IMR-90 (cell line): ENCODE measurements around the gene TRAF3.

Experiments used
- BHLHE40 ChIP-seq: fragments of 150-350 bp; IDR thresholded peaks from 2 replicates; pipeline ENCODE4 v1.6.1; 2016; ENCODE audit warnings: mild to moderate bottlenecking, low read depth, low read length
- CEBPB ChIP-seq: IDR thresholded peaks from 2 replicates; pipeline ENCODE4 v1.6.1; 2012; ENCODE audit warnings: low read depth, low read length, improper control_type of control experiment
- CHD1 ChIP-seq: IDR thresholded peaks from 2 replicates; pipeline ENCODE4 v1.6.1; 2012; ENCODE audit warnings: low read depth, low read length, improper control_type of control experiment
- FOS ChIP-seq: fragments of 150-350 bp; IDR thresholded peaks from 2 replicates; pipeline ENCODE4 v1.6.1; 2016; ENCODE audit warnings: low read depth, low read length
- MAFK ChIP-seq: IDR thresholded peaks from 2 replicates; pipeline ENCODE4 v1.6.1; 2012; ENCODE audit warnings: low read depth, low read length, improper control_type of control experiment
- MAZ ChIP-seq: IDR thresholded peaks from 2 replicates; pipeline ENCODE4 v1.6.1; 2012; ENCODE audit warnings: low read depth, mild to moderate bottlenecking, low read length, improper control_type of control experiment, moderate library complexity, borderline replicate concordance
- MXI1 ChIP-seq: IDR thresholded peaks from 2 replicates; pipeline ENCODE4 v1.6.1; 2012; ENCODE audit warnings: low read depth, mild to moderate bottlenecking, low read length, moderate library complexity, borderline replicate concordance
- POLR2A ChIP-seq: IDR thresholded peaks from 2 replicates; pipeline ENCODE4 v1.6.1; 2012; ENCODE audit warnings: mild to moderate bottlenecking, low read depth, low read length
- RAD21 ChIP-seq: IDR thresholded peaks from 2 replicates; pipeline ENCODE4 v1.6.1; 2012; ENCODE audit warnings: low read length, improper control_type of control experiment
- RCOR1 ChIP-seq: IDR thresholded peaks from 2 replicates; pipeline ENCODE4 v1.6.1; 2012; ENCODE audit warnings: mild to moderate bottlenecking, low read length, improper control_type of control experiment; ENCODE audit not compliant: insufficient replicate concordance
- RFX5 ChIP-seq: IDR thresholded peaks from 2 replicates; pipeline ENCODE4 v1.8.0; 2012; ENCODE audit warnings: low read depth, mild to moderate bottlenecking, low read length, moderate library complexity
- SMC3 ChIP-seq: fragments of 150-350 bp; IDR thresholded peaks from 2 replicates; pipeline ENCODE4 v1.6.1; 2016; ENCODE audit warnings: low read depth, mild to moderate bottlenecking, antibody characterized with exemption, low read length, moderate library complexity
- TF ChIP-seq, protein P1 (sequence below): conservative IDR thresholded peaks from 2 replicates; pipeline ENCODE4 v1.5.1; 2012; ENCODE audit warnings: mild to moderate bottlenecking, low read depth, low read length, improper control_type of control experiment
- TF ChIP-seq, protein P2 (sequence below): fragments of 150-350 bp; IDR thresholded peaks from 2 replicates; pipeline ENCODE4 v1.6.1; 2017; ENCODE audit warnings: mild to moderate bottlenecking, antibody characterized with exemption, low read length, low read depth

DNA sequence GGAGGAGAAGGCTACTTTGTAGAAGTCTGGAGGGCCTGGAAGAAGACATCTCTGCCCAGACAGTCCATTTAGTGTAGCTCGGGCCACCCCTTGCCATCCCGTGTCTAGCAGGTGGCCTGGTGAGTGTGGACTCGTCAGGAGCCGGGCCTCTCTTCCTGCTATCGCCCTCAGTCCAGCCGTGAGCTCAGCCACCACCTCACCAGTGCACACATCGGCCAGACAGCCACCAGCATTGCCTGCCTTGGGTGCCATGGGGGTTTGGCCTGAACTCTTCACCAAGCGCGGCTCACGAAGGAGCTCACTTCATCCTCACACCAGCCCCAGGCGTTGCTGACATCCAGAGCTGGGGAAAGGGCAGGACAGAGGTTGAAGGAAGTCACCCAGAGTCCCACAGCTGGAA is 19.6 kb upstream of the TRAF3 start:
- TF ChIP-seq CHD1 (no peak), MXI1 (no peak), POLR2A (no peak), SMC3 (no peak), MAZ (no peak), FOS (no peak), BHLHE40 (no peak), RCOR1 (no peak), RAD21 (no peak), MAFK (no peak), CEBPB (no peak), RFX5 (no peak)
- TF ChIP-seq, protein P1, sequence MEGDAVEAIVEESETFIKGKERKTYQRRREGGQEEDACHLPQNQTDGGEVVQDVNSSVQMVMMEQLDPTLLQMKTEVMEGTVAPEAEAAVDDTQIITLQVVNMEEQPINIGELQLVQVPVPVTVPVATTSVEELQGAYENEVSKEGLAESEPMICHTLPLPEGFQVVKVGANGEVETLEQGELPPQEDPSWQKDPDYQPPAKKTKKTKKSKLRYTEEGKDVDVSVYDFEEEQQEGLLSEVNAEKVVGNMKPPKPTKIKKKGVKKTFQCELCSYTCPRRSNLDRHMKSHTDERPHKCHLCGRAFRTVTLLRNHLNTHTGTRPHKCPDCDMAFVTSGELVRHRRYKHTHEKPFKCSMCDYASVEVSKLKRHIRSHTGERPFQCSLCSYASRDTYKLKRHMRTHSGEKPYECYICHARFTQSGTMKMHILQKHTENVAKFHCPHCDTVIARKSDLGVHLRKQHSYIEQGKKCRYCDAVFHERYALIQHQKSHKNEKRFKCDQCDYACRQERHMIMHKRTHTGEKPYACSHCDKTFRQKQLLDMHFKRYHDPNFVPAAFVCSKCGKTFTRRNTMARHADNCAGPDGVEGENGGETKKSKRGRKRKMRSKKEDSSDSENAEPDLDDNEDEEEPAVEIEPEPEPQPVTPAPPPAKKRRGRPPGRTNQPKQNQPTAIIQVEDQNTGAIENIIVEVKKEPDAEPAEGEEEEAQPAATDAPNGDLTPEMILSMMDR = no peak
- TF ChIP-seq, protein P2, sequence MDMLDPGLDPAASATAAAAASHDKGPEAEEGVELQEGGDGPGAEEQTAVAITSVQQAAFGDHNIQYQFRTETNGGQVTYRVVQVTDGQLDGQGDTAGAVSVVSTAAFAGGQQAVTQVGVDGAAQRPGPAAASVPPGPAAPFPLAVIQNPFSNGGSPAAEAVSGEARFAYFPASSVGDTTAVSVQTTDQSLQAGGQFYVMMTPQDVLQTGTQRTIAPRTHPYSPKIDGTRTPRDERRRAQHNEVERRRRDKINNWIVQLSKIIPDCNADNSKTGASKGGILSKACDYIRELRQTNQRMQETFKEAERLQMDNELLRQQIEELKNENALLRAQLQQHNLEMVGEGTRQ = no peak
